GM23248 (cell line): Measurements from ENCODE around the gene PLCH2.

ENCODE experiments used
- EZH2 ChIP-seq: fragments of 200-600 bp; sonication (generic); IDR thresholded peaks from 2 replicates; pipeline ENCODE4 v1.6.1; 2018; ENCODE audit warnings: antibody characterized with exemption, mild to moderate bottlenecking; ENCODE audit not compliant: insufficient read depth, poor library complexity, severe bottlenecking
- EZH2phosphoT487 ChIP-seq: fragments of 200-600 bp; sonication (generic); IDR thresholded peaks from 2 replicates; pipeline ENCODE4 v1.6.1; 2018; ENCODE audit warnings: antibody characterized with exemption, moderate library complexity, mild to moderate bottlenecking, low read depth; ENCODE audit not compliant: insufficient read depth

DNA sequence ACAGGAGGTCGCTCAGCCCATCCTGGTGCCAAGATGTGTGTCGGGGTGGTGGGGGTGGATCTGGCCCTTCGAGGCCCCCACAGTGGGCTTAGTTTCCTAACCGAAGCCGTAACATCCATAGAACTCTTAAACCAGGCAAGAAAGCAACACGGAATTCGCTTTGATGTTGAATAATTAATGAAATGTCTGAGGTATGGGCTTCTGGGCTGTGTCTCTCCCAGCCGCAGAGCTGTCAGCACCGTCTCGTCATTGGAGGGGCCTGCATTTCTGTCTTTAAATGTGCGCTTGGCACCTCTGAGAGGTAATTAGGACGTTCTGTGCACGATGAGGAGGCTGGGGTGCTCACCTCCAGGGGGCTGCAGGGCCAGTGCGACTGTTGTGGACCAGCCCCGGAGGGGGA is 13.3 kb upstream of the PLCH2 start:
- TF ChIP-seq EZH2 (no peak), EZH2phosphoT487 (no peak)
